ENCODE results near the gene ICAM1. TPM values are rescaled to one million over a fixed set of nuclear protein-coding genes. Genes with fewer than 3 reads are reported as not detected.

The ICAM1 gene
- total RNA-seq, 1 donor from 2014 or later, result 0.80 TPM

DNA sequence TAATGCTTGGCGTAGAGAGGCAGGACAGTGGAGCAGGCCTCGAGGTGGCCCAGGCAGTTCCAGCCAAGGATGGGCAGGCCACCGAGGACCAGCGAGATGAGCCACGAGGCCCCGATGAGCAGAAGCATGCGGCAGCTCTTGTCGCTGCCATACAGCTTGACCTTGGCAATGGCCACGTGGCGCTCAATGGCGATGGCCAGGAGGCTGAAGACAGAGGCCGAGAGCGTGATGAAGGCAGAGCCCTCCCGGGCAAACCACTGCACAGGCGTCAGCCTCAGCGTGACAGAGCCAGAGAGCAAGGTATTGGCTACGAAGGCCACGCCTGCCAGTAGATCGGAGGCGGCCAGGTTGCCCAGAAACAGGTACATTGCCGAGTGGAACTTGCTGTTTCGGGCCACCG, 46.6 kb upstream of the ICAM1 start:
- no peaks in the 10 kb centered on the region for H3K36me3 ChIP-seq
- Mint-ChIP-seq H3K36me3 (peaks cover 9% of the 10 kb centered on the region), H3K4me3 (no peak overlapping the region), H3K4me1 (peaks cover 8% of the 10 kb centered on the region), H3K9me3 (no peaks in the 10 kb centered on the region), H3K27ac (no peak overlapping the region), H3K27me3 (ENCODE audit: insufficient read depth, low read depth) (peaks cover 2% of the 10 kb centered on the region)
- H2AFZ ChIP-seq (replicated peaks), result no peak overlapping the region
- H3K27ac ChIP-seq, result no peak overlapping the region
- H3K4me2 ChIP-seq, result no peak overlapping the region
- H3K79me2 ChIP-seq (ENCODE audit: low read depth), result peaks cover 15% of the 10 kb centered on the region
- H3K4me1 ChIP-seq, result peaks cover under 1% of the 10 kb centered on the region
- no peak overlapping the region for H3K9ac ChIP-seq
- no peak overlapping the region for H3K4me3 ChIP-seq
- H4K20me1 ChIP-seq (ENCODE audit: low read depth), result peaks cover 30% of the 10 kb centered on the region
- H3K27me3 ChIP-seq, result no peaks in the 10 kb centered on the region
- no peak for TF ChIP-seq EZH2phosphoT487 (IDR thresholded peaks at IDR 0.05)
- no peaks in the 10 kb centered on the region for H3K9me3 ChIP-seq (ENCODE audit: low read depth)
- peaks cover 8% of the 10 kb centered on the region for H3F3A ChIP-seq (ENCODE audit: low read depth)
- DNase-seq (ENCODE audit: low spot score), result no peak

DNA sequence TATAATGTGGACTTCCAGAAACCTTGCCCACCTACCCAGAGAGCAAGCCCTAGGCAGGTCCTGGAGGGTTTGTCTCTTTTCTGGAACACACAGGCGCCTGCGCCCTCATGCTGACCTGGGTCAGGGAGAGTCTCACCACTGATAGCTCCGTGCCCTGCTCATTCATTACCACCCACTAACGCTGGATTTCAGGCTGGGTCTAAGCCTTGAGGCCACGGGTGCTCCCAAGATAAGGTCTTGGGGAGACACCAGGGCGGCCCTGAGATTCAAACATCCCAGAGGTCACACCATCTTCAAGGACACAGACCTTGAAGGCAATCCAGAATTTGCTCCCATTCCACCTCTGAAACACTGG, 44.9 kb upstream of the ICAM1 start:
- Histone ChIP-seq H3K4me3 (no peak overlapping the region), H4K20me1 (ENCODE audit: low read depth) (peaks cover 34% of the 10 kb centered on the region), H3K36me3 (no peaks in the 10 kb centered on the region), H3K79me2 (ENCODE audit: low read depth) (peaks cover 20% of the 10 kb centered on the region), H3K27me3 (no peaks in the 10 kb centered on the region), H2AFZ (replicated peaks) (no peak overlapping the region), H3K27ac (no peak overlapping the region), H3K9me3 (ENCODE audit: low read depth) (no peaks in the 10 kb centered on the region), H3K9ac (no peak overlapping the region), H3K4me1 (peaks cover 5% of the 10 kb centered on the region), H3F3A (ENCODE audit: low read depth) (peaks cover 23% of the 10 kb centered on the region), H3K4me2 (no peak overlapping the region)
- peaks cover 2% of the 10 kb centered on the region for H3K27me3 Mint-ChIP-seq (ENCODE audit: insufficient read depth, low read depth)
- H3K36me3 Mint-ChIP-seq, result peaks cover 9% of the 10 kb centered on the region
- H3K27ac Mint-ChIP-seq, result no peak overlapping the region
- H3K4me1 Mint-ChIP-seq, result peaks cover 13% of the 10 kb centered on the region
- H3K9me3 Mint-ChIP-seq, result no peaks in the 10 kb centered on the region
- H3K4me3 Mint-ChIP-seq, result no peak overlapping the region
- no peak for DNase-seq (ENCODE audit: low spot score)
- TF ChIP-seq EZH2 (IDR thresholded peaks at IDR 0.05), result no peak
- no peak for TF ChIP-seq EZH2phosphoT487 (IDR thresholded peaks at IDR 0.05)
- TF ChIP-seq CTCF (IDR thresholded peaks at IDR 0.05), result no peak

DNA sequence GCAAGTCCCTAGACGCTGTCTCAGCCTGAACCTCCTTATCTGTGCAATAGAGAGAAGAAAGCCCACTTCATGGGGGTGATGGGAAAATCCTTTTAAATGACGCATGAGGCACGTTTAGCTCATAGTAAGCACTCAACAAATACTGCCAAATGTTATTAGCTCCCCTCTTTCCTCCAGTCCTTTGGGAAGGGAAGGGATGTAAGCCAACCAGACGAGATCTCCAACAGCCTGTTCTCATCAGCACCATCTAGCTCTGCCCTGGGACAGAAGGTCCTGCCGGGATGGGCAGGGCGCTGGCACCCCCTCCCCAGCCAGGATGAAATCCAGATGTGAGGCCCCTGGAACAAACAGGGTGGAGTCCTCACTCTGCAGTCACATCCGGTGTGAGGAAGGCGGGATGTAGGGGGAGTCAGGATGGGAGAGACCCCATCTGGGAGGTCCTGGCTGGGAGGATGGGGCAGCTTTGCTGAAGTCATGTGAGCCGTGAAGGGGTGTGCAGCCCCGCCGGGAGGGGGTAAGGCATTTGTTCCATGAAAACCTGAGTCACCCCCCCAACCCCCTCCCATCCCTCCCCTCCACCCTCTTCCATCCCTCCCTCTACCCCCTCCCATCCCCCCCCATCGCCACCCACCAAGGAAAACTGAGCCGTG, 44.4 kb upstream of the ICAM1 start:
- H3K4me1 ChIP-seq, result peaks cover 5% of the 10 kb centered on the region
- H2AFZ ChIP-seq (replicated peaks), result no peak overlapping the region
- TF ChIP-seq CTCF (IDR thresholded peaks at IDR 0.05) (no peak), EZH2 (IDR thresholded peaks at IDR 0.05) (no peak), EZH2phosphoT487 (IDR thresholded peaks at IDR 0.05) (no peak)
- H3K27ac ChIP-seq, result no peak overlapping the region
- Mint-ChIP-seq H3K27ac (no peak overlapping the region), H3K36me3 (peaks cover 9% of the 10 kb centered on the region), H3K9me3 (no peaks in the 10 kb centered on the region), H3K4me1 (peaks cover 13% of the 10 kb centered on the region), H3K27me3 (ENCODE audit: insufficient read depth, low read depth) (peaks cover 2% of the 10 kb centered on the region), H3K4me3 (no peak overlapping the region)
- H4K20me1 ChIP-seq (ENCODE audit: low read depth), result peaks cover 34% of the 10 kb centered on the region
- H3K36me3 ChIP-seq, result no peaks in the 10 kb centered on the region
- H3K9me3 ChIP-seq (ENCODE audit: low read depth), result no peaks in the 10 kb centered on the region
- H3K4me3 ChIP-seq, result no peak overlapping the region
- H3F3A ChIP-seq (ENCODE audit: low read depth), result peaks cover 25% of the 10 kb centered on the region
- peaks cover 20% of the 10 kb centered on the region for H3K79me2 ChIP-seq (ENCODE audit: low read depth)
- no peak for DNase-seq (ENCODE audit: low spot score)
- no peak overlapping the region for H3K4me2 ChIP-seq
- no peaks in the 10 kb centered on the region for H3K27me3 ChIP-seq
- no peak overlapping the region for H3K9ac ChIP-seq

Measured in neural progenitor cell (in vitro differentiated cells).